Smooth muscle cell (in vitro differentiated cells): ENCODE results near the gene VWA5B1. TPM values are rescaled to one million over a fixed set of nuclear protein-coding genes. Genes with fewer than 3 reads are reported as not detected.

ENCODE experiments used
- DNase-seq: peaks from one replicate; lab custom pipeline; 2025; ENCODE audit not compliant: unreplicated experiment; lab: John Stamatoyannopoulos, UW
- H2AFZ ChIP-seq: fragments of 200-600 bp; sonication (generic); 2 replicates; pipeline ENCODE4 v1.6.0; 2016; ENCODE audit warnings: antibody characterized with exemption, low read depth, mild to moderate bottlenecking
- H3F3A ChIP-seq: fragments of 200-600 bp; sonication (generic); 2 replicates; pipeline ENCODE4 v1.6.0; 2017; ENCODE audit warnings: antibody characterized with exemption, low read depth
- H3K27ac ChIP-seq: fragments of 200-600 bp; sonication (generic); 2 replicates; pipeline ENCODE4 v1.5.1; 2016; ENCODE audit warnings: low read depth, mild to moderate bottlenecking
- H3K27me3 ChIP-seq: fragments of 200-600 bp; sonication (generic); 2 replicates; pipeline ENCODE4 v1.6.1; 2016; ENCODE audit warnings: low read depth, mild to moderate bottlenecking
- H3K36me3 ChIP-seq: fragments of 200-600 bp; sonication (generic); 2 replicates; pipeline ENCODE4 v1.5.1; 2016; ENCODE audit warnings: low read depth
- H3K4me1 ChIP-seq: fragments of 200-600 bp; sonication (generic); 2 replicates; pipeline ENCODE4 v1.5.1; 2016; ENCODE audit warnings: low read depth
- H3K4me2 ChIP-seq: fragments of 200-600 bp; sonication (generic); 2 replicates; pipeline ENCODE4 v1.6.0; 2016; ENCODE audit warnings: mild to moderate bottlenecking
- H3K4me3 ChIP-seq: fragments of 200-600 bp; sonication (generic); 2 replicates; pipeline ENCODE4 v1.5.1; 2016; ENCODE audit warnings: mild to moderate bottlenecking
- H3K79me2 ChIP-seq: fragments of 200-600 bp; sonication (generic); 2 replicates; pipeline ENCODE4 v1.6.0; 2016; ENCODE audit warnings: low read depth, mild to moderate bottlenecking
- H3K9ac ChIP-seq: fragments of 200-600 bp; sonication (generic); 2 replicates; pipeline ENCODE4 v1.6.0; 2016; ENCODE audit warnings: low read depth
- H3K9me3 ChIP-seq: fragments of 200-600 bp; sonication (generic); replicated peaks from 2 replicates; pipeline ENCODE4 v1.5.1; 2016; ENCODE audit warnings: low read depth
- H4K20me1 ChIP-seq: fragments of 200-600 bp; sonication (generic); 2 replicates; pipeline ENCODE4 v1.6.0; 2016; ENCODE audit warnings: low read depth
- CTCF ChIP-seq: fragments of 200-600 bp; sonication (generic); IDR thresholded peaks from 2 replicates; pipeline ENCODE4 v1.5.1; 2017; ENCODE audit warnings: borderline replicate concordance, mild to moderate bottlenecking, antibody characterized with exemption; ENCODE audit not compliant: insufficient read depth, poor library complexity, severe bottlenecking
- WGBS: methylation state at CpG from one replicate; pipeline ENCODE4 v1.1.7; 2016; ENCODE audit warnings: low lambda C conversion rate; 5-methylcytosine and 5-hydroxymethylcytosine counted together
- polyA plus RNA-seq: library from polyadenylated mRNA; unstranded; fragments of >200 nt; fragmentation: Nextera tagmentation; extraction: Ambion mirVana; gene quantifications from 2 replicates; pipeline ENCODE4 v1.2.1, GENCODE V29; 2016
- total RNA-seq: library from RNA; depleted of rRNA; stranded (reverse); fragments of >200 nt; gene quantifications from 2 replicates; pipeline ENCODE4 v1.2.3, GENCODE V29; 2014

Gene VWA5B1
- total and polyA plus RNA-seq, 2 experiments from 2014 or later, result not detected

GRCh38 chr1:20381961-20382360 lies 91.3 kb downstream of the VWA5B1 start:
- no peaks in the 10 kb centered on the region for H3K4me1 ChIP-seq
- peaks cover 41% of the 10 kb centered on the region for H3K27me3 ChIP-seq
- H3K79me2 ChIP-seq, result no peaks in the 10 kb centered on the region
- no peaks in the 10 kb centered on the region for H3K9me3 ChIP-seq
- WGBS, result 90% methylated on average over 2 of the region's 2 CpGs
- no peak overlapping the region for H3K4me2 ChIP-seq
- H4K20me1 ChIP-seq, result no peaks in the 10 kb centered on the region
- H3K9ac ChIP-seq, result no peak overlapping the region
- H3K27ac ChIP-seq, result no peak overlapping the region
- no peak overlapping the region for H3K4me3 ChIP-seq
- no peaks in the 10 kb centered on the region for H3F3A ChIP-seq
- no peak overlapping the region for H2AFZ ChIP-seq
- H3K36me3 ChIP-seq, result no peaks in the 10 kb centered on the region
- no peak for TF ChIP-seq CTCF
- no peak for DNase-seq

- no peaks in the 10 kb centered on the region for H3K9me3 ChIP-seq
- H3K9ac ChIP-seq, result no peak overlapping the region
- H3K4me2 ChIP-seq, result no peak overlapping the region
- no peaks in the 10 kb centered on the region for H3K4me1 ChIP-seq
- H4K20me1 ChIP-seq, result no peaks in the 10 kb centered on the region
- no peaks in the 10 kb centered on the region for H3K36me3 ChIP-seq
- H3K27ac ChIP-seq, result no peak overlapping the region
- H3K79me2 ChIP-seq, result no peaks in the 10 kb centered on the region
- H3K27me3 ChIP-seq, result peaks cover 48% of the 10 kb centered on the region
- 89% methylated on average over 8 of the region's 8 CpGs for WGBS
- no peak for TF ChIP-seq CTCF
- H3K4me3 ChIP-seq, result no peak overlapping the region
- no peaks in the 10 kb centered on the region for H3F3A ChIP-seq
- no peak for DNase-seq
- H2AFZ ChIP-seq, result no peak overlapping the region
Observed at GRCh38 chr1:20382711-20383110, 92.0 kb downstream of the VWA5B1 start.

- DNase-seq, result no peak
- 90% methylated on average over 3 of the region's 3 CpGs for WGBS
- TF ChIP-seq CTCF, result no peak
Observed at GRCh38 chr1:20383631-20384030, 93.0 kb downstream of the VWA5B1 start.

GRCh38 chr1:20385630-20386029 lies 95.0 kb downstream of the VWA5B1 start:
- Histone ChIP-seq H3K79me2 (no peaks in the 10 kb centered on the region), H3K4me1 (no peaks in the 10 kb centered on the region), H3K9ac (no peak overlapping the region), H3F3A (no peaks in the 10 kb centered on the region), H3K4me2 (no peak overlapping the region), H4K20me1 (no peaks in the 10 kb centered on the region), H3K27ac (no peak overlapping the region), H3K4me3 (no peak overlapping the region), H3K9me3 (no peaks in the 10 kb centered on the region), H3K27me3 (peaks cover 65% of the 10 kb centered on the region), H2AFZ (no peak overlapping the region), H3K36me3 (no peaks in the 10 kb centered on the region)
- no peak for TF ChIP-seq CTCF
- DNase-seq, result no peak
- 61% methylated on average over 6 of the region's 6 CpGs for WGBS

More at GRCh38 chr1:20383631-20384030, 93.0 kb downstream of the VWA5B1 start:
- Histone ChIP-seq H3K79me2 (no peaks in the 10 kb centered on the region), H3K4me3 (no peak overlapping the region), H3K9me3 (no peaks in the 10 kb centered on the region), H3K4me1 (no peaks in the 10 kb centered on the region), H3K27ac (no peak overlapping the region), H3K36me3 (no peaks in the 10 kb centered on the region), H3K27me3 (peaks cover 56% of the 10 kb centered on the region), H3K4me2 (no peak overlapping the region), H2AFZ (no peak overlapping the region), H3F3A (no peaks in the 10 kb centered on the region), H4K20me1 (no peaks in the 10 kb centered on the region), H3K9ac (no peak overlapping the region)
